HG03139 (cell line): ENCODE data around the gene RAD51B.

ENCODE experiments used
- ATAC-seq: cut with Tn5 transposase; IDR thresholded peaks from one replicate; pipeline ENCODE4 v1.9.1; 2021; ENCODE audit not compliant: unreplicated experiment

Gene RAD51B

DNA sequence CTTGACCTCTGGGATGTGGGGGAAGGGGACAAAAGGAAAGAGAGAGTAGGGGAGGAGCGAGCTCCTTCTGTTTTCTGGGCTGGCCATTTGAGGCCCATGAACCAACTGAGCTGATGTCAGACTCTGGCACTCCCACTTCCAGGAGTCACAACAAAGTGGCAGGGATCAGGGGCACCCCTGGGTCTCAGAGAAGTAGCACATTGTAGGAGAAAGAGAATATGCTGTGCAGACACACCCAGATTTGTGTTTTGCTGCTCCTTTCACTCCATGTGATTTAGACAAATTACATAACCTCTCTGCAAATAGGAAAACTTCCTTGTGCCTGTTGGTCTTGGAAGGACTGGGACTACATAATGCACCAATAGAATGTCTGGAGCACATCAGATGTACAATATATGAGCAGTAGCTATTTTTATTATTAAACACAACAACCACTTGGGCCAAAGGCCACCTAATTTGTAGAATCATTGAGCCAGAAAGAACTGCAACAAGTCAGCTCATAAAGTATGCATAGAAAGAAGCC is 707.8 kb downstream of the RAD51B start:
- ATAC-seq = no peak

DNA sequence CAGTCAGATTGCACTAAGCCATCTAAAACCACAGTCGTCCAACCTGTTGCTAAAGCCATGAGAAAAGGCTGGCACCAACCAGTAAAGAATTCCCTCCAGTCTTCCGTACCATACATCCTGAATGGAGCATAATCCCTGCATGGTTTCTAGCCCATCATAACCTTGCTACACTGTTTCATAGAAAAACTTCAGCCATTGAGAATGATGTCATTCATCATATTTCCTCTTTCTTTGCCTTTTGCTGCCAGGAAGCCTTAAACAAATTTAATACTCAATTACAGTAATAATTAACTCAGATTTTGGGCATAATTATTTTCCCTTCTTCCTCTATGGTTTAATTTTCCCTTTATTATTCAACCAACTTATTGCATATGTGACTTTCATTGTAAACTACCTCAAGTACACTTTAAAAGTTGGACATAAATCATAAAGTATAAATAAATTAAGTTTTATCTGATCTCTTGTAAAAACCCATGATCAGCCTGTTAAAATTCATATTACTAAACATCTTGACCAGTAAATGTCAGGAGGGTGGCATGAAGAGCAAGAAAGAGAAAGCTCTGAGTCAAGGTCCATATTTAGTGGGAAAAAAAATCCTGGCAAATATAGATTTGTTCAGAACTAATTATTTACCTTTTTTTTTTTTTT is 708.6 kb downstream of the RAD51B start:
- no peak for ATAC-seq

DNA sequence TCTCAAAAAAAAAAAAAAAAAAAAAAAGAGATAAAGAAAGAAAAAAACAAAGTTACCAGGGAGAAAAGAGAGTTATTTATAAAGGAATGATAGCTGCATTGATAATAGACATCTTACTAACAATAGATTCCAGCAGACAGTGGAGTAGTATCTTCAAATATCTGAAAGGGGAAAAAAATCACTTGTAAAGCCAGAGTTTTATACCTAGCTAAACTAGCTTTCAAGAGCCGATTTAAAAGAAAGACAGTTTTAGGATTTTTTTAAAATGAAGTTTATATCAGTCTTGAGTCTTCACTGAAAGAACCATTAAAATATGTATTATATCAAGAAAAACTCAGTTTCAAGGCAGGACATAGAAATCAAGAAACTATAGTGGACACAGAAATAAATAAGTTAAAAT is 710.9 kb downstream of the RAD51B start:
- ATAC-seq = no peak

DNA sequence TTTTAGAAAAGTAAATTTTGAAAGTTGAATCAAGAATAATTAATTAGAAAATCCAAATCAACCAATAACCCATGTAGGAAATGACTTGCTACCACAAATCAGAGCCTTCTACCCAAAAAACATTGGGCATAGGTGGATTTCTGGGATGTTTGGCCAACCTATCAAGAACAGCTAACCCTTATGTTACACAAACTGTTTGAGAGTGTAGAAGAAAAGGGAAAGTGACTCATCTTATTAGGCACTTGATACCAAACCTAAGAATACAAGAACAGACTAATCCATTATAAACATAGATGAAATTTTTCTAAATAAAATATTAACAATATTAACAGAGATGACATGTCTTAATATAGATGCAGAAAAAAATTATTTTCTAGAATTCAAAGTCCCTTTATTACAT is 712.9 kb downstream of the RAD51B start:
- no peak for ATAC-seq

DNA sequence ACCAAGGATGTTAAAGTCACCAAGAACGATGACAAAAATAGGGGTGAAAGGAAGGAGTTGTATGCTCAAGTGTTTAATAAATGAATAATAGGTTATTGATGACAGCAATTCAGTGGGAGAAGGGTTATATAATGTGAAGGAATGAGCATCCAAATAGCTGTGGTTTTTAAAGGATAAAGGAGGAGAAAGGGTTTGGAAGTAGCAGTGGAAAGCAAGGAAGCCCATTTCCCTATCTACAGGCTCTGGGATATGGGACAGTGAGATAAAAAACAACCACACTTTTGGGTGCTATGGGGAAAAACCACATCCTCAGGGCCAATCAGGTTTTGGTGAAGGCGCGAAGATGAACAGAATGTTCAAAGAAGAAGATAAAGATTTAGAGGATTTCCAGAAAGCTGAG is 714.7 kb downstream of the RAD51B start:
- ATAC-seq = no peak

DNA sequence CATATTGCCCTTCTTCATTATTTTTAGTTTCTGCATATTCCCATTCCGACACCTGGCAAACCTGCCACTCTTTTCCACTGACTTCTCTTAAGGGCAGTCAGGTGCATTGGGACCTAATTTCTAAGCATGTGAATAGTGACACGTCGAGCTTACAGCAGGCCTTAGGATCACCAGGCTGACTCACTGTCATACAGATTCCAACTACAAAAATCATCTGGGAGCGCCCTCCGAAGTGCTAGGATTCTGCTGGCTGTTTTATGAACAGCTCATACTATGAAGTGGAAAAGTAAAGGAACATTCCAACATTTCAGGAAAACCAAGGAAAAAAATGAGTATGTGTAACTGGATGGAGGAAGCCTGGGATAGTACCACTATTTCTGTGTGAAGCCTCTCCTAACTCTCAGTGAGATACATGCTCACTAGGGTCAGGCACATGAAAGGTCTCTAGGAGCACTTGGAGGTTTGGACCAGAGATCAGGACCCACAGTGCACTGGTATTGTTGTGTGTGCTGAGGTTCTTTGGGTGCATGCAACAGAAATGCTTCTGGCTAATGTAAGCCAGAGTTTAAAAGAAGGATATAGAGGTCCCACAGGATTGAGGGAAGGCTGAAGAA is 715.9 kb downstream of the RAD51B start:
- no peak for ATAC-seq

DNA sequence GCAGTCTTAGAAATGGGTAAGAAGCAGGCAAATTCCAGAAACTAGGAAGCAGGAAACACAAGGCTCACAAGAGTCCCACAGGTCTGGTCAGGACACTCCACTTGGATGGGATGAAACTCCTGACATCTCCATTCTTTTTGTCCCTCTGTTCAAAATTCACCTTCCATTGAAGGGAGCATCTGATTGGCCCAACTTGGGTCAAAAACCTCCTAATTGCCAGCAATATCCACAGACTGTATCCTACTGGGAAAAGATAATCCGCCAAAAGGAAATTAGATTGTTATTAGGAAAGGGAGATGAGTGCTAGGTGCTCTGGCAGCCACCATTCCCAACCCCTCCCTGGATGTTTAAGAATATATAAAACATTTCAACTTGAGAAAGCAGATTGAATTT is 716.4 kb downstream of the RAD51B start:
- ATAC-seq = no peak

DNA sequence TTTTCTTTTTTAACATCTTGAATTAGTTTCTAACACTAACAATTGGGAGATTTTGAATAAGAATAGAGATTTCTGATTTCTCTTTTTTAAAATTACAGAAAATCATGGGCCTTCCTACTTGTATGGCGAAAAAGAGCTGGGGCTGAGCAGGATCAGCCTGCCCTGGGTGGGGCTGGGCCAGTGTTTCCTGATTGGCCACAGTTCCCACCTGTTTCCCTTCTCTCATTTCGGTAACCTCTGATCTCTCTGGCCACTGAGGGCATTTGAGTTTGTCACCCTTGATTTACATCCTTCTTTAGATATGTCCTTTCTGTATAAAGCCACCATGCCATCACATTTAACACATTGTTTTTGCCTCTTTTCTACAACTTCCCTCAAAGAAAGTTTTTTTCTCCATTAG is 719.1 kb downstream of the RAD51B start:
- ATAC-seq = no peak

DNA sequence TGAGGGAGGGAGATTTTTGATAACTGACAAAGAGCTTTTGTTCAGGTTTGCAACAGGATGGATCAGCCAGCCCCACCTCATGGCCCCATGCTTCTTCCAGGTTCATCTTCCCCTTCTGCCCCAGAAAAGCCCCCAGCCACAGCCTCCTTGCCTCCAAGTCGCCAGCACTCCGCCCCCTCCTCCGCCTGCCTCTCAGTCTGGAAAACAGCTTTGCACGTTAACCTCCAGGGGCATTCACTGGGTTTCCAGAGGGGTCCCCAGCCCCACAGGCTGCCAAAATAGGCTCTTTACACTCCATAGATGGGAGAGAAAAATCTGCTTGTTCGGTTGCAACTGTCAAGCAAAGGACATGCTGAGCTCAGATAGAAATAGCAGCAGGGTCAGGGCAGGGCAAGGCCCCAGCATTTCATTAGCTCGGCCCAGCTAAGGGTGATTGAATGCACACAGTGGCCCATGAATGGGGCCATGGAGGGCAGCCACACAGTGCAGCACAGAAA is 719.7 kb downstream of the RAD51B start:
- no peak for ATAC-seq

DNA sequence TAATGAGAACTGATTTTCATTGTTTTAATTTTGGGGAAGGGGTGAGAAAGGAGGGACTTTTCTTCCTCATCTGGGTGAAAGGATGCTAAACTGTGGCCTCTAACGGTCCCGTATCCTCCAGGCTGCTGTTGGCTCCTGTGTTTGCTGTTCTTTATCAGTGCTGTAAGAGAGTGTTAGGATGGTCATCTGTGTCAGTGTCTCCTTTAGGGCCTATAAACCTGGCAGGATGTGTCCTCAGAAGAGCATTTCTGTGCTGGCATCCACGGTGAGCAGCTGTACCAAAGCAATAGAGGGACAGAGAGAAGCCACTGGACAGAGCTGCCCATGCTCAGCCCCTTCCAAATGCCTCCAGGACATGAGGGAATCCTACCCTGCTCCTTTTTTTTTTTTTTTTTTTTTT is 720.2 kb downstream of the RAD51B start:
- ATAC-seq = no peak

DNA sequence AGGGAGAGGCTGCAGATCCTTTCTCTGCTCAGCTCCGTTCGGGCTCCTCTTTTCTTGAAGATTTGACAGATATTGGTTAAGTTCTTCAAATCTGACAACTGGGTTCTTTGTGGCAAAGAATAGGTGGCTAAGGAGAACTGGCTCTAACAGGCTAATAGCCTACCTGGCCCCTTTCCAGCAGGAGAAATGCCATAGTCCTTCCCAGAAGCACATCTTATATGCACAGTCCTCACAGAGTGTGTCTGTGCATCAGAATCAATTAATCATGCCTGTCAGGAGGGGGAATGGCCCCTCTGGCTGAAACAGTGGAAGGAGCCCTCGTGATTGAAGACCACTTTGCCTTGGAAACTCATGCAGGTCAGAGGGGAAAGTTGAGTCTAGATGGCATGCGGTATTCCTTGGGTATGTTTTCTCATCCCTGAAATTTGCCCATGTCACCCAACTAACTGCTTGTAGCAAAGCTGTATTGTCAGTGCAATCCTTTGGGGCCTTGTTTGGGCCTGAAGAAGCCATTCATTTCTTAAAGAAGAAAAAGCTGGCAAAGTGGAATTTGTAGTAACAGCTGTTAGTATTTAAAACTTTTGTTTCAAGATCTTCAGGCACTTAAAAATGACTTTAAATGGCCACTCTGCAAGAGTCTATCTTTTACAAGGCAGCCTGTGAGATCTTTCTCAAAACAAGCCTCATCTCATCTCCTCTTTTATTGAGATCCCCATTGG is 721.8 kb downstream of the RAD51B start:
- ATAC-seq = no peak

DNA sequence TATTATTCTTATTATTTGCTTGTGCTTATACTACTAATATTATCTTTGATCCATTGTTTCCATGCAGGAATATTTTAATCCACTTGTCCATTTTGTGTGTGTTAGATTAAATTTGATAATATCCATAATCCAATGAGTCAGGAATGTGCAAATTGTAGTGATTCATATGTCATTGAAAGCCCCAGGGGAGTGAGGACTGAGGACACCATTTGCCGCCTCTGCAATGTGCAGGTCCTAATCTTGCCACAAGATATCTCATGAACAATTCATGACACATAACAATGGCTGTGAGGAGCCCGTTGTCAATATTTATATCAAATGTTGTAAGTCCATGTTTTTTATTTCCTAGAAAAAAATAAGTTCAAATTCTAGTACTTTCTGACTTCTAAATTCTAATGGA is 722.8 kb downstream of the RAD51B start:
- ATAC-seq = no peak

DNA sequence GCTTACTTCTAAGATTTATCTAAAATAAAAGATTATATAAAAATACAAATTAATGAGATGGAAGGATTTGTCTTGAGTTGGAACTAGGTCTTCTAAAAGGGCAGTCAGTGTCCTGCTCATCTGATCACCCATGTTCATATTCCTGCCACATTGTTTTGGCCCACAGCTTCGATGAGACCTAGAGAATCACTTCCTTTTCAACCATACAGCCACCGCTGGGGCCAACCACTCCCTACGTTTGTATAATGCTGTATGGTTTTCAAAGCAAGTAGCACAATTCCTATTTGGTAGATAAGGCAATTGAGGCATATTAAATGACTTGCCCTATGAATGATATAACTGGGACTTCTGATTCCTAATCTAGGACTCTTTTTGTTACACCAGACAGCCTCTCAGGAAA is 723.9 kb downstream of the RAD51B start:
- no peak for ATAC-seq

DNA sequence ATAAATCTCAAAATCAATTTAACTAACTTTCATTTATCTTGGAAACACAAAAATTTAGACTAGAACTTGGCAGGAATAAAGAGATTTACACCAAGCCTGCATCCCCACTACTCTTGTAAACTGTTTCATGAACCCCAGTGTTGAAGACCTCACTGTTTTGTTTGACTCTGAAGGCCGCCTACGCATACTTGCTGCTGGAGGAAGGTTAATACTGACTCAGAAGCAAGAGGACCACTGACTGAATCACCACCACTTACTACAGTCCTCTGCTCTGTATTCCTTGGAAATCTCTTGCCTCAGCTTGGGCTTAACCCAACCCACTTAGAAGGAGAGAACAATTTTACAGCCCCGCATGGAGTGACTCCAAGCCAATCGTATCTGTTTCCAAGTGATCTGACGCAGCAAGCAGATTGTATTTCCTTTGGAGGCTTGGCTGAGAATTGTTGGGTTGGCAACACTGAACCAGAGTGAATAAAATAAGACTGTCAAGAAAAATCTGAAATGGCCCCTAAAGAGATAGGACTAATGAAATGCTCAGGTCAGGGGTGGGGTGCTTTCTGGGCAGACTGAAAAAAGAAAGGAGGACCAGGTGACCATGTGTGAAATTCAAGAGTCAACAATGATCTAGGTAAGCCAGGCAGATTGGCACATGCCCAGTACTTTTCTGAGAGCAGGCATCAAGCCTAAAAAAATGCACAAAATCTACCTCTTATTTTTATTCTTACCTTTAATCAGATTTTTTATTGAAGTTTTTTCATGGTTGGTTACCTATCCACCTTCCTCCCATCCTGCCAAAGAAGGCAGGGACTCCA is 724.7 kb downstream of the RAD51B start:
- ATAC-seq = no peak

DNA sequence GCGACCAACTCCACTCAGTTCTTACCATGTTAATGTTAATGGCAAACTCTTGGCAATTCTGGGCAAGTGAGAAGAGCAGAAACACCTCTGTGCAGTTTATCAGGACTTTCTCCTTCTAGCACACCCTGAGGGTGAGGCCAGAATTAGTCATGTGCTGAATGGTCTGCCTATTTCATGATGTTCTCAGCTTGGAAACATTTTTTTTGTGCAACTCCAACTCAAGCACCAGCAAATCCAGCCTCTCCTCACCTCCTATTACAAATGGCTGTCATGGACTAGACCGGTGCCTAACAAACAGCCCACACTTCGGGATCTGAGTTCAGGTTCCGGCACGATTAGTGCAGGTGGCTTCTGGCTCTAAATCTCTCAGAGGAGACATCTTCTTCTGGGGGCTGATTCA is 727.3 kb downstream of the RAD51B start:
- ATAC-seq = no peak

DNA sequence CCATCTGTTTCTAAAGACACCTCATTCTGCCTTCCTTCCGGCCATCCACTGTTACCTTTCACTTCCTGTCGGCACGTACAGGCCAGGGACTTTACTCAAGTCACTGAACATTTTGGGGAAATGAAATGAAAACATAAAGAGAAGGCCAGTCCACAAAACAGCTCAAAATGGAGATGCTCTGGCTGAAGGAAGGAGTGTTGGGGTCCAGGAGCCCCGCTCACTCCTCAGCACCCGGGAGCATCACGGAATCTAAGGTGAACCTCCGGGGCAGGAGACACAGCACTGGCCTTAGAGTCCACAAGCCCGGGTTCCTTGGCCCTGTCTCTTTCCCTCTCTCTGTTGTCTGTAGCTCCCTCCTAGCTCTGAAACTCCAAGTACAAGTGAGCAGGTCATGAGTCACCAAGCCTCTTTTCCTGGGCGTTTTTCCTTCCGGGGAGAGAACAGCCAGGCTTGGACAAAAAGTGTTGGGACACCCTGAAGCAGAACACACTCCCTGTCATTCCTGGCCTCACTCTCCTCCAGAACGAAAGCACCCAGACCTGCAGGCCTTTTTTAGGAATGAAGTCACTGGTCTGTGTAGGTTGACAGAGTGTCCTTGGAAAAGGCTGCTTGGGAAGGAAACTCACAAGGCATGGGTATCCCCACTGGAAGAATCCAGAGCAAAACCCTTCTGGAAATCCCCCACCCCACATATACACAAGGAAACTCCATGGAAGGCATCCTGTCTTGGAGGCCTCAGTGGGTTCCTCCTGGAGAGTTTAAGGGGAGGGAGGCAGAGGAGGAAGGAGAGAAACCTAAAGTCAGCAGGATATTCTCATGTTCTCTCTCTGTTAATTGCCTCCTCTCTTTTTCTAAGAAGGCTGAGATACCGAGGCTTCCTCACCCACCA is 728.0 kb downstream of the RAD51B start:
- no peak for ATAC-seq

DNA sequence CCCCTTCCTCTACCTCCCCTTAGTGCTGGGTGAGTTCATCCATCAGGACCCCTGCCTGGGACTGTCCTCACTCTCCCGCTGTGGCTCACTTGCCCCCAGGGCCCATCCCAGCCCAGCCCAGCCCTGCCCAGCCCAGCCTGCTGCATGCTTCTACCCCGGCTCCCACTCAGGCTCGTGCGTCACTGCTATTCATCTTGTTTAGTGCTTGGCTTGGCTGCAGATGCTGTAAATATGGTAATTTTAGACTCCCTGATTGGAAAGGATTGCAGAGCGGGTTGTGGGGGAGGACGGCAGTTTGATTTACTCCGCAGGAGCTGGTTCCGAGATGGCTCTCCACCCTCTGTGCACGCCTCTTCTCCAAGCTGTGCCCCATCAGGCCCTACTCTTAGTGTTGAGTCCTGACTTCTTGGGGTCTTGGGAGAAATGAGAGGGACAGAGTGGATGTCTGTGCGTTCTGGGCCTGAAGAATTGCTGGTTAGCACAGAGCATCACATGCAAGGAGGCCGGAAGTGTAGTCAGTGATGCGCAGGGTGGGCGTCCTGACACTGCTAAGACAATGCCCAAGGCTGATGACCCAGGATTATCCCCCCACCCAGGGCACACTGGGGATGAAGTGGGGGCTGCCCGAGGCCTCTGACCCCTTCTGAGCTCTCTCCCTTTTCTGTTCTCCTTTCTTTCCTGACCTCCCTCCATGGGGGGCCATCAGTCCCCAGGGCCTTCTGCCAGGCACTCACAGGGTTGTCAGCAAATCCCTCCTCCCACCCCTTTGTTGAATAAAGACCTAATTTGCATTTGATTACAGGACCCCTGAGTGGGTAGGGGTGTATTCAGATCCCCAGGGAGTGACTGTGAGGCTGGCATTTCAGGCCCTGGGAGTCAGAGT is 728.9 kb downstream of the RAD51B start:
- ATAC-seq = no peak

DNA sequence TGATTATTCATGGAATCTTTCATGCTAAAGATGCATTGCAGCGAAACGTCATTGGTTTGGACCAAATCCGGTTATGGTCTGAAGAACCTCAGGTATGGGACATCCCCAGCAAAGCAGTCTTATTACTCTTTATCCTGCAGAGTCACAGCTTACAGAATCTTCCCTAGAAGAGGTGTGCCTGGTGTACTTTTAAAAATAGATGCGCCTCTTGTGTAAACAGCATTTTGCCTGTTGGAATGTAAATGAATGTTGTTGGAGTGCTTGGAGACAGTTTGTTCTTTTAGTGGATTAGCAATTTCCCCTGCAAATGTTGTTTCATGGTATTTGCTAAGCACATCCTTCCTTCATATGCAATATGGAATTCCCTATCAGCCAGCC is 730.7 kb downstream of the RAD51B start:
- ATAC-seq = no peak

DNA sequence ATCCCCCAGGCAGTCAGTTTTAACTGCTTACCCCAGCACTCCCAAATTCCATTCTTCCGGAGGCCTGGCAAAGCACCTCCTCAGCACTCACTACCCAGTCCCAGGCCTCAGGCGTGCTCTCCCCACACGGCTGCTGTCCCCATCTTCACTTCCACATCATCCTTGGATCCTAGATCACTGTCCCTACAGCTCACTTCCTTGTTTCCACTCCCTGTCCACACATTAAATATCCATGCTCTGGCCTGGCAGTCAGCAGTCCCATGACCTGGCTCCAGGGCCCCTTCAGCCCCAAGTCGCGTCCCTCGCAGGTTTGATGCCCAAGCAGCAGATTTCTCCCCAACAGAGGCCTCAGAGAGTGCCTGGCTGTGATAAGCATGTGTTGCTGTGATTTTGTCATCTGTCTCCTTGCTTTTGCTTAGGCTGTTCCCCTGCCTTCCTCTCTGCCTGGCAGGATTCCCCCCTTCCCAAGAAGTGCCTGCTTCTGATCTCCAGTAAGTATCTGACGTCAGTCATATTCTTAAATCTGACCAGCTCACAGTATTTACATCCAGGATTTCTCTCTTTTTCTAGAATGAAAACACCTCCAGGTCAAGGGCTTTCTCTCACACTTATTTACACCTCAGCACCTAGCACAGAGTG is 731.6 kb downstream of the RAD51B start:
- no peak for ATAC-seq
